ENCODE results near the gene CHST11. TPM values are rescaled to one million over a fixed set of nuclear protein-coding genes. Genes with fewer than 3 reads are reported as not detected.

Gene CHST11
- total and polyA plus RNA-seq, 4 donors: 0.57 to 11.1 (median 3.7) TPM

GRCh38 chr12:104514092-104514810 is 57.5 kb downstream of the CHST11 start:
- H3K4me3 ChIP-seq (ENCODE audit: low read depth in 1 of 3, low read length in 3 of 3): no peak overlapping the region
- DNase-seq (ENCODE audit: low spot score): no peak
- no peaks in the 10 kb centered on the region for H3K4me1 ChIP-seq (ENCODE audit: control insufficient read depth in 4 of 4, insufficient read depth in 4 of 4, low read length in 3 of 4)
- H3K9ac ChIP-seq (ENCODE audit: low read depth in 1 of 2, low read length in 2 of 2): no peak overlapping the region
- 92% methylated on average over 9 of the region's 9 CpGs for WGBS
- no peak overlapping the region for H3K27ac ChIP-seq (ENCODE audit: low read depth in 1 of 2, low read length in 2 of 2)
- H3K36me3 ChIP-seq (ENCODE audit: control insufficient read depth in 4 of 4, insufficient read depth in 3 of 4, low read depth in 1 of 4, low read length in 3 of 4): no peaks in the 10 kb centered on the region
- H3K27me3 ChIP-seq (ENCODE audit: control insufficient read depth in 4 of 4, insufficient read depth in 4 of 4, low read length in 3 of 4): no peaks in the 10 kb centered on the region
- TF ChIP-seq FOXA1 (IDR thresholded peaks at IDR 0.05): no peak
- no peak for TF ChIP-seq MAX (IDR thresholded peaks at IDR 0.05)
- no peak for TF ChIP-seq SP1 (IDR thresholded peaks at IDR 0.05)
- TF ChIP-seq FOXA2 (IDR thresholded peaks at IDR 0.05): no peak
- no peak for TF ChIP-seq ZBTB33 (IDR thresholded peaks at IDR 0.05)
- no peak for TF ChIP-seq ATF3 (IDR thresholded peaks at IDR 0.05)
- no peak for TF ChIP-seq TAF1 (conservative IDR thresholded peaks at IDR 0.05)
- TF ChIP-seq HNF4A (conservative IDR thresholded peaks at IDR 0.05): no peak
- no peak for TF ChIP-seq REST (IDR thresholded peaks at IDR 0.05)
- TF ChIP-seq NR2F2 (IDR thresholded peaks at IDR 0.05): no peak
- no peak for TF ChIP-seq GABPA (IDR thresholded peaks at IDR 0.05 in 1 of 2, conservative IDR thresholded peaks at IDR 0.05 in 1 of 2)
- no peak for TF ChIP-seq HNF4G (IDR thresholded peaks at IDR 0.05)
- TF ChIP-seq RXRA (IDR thresholded peaks at IDR 0.05): no peak
- TF ChIP-seq RAD21 (IDR thresholded peaks at IDR 0.05): no peak
- no peak for TF ChIP-seq EGR1 (IDR thresholded peaks at IDR 0.05; ENCODE audit: low read depth in 2 of 2)
- H3K9me3 ChIP-seq (ENCODE audit: control insufficient read depth in 4 of 4, low read length in 3 of 4): no peaks in the 10 kb centered on the region

- Histone ChIP-seq H3K9me3 (ENCODE audit: control insufficient read depth in 4 of 4, low read length in 3 of 4) (no peaks in the 10 kb centered on the region), H3K27me3 (ENCODE audit: control insufficient read depth in 4 of 4, insufficient read depth in 4 of 4, low read length in 3 of 4) (no peaks in the 10 kb centered on the region), H3K36me3 (ENCODE audit: control insufficient read depth in 4 of 4, insufficient read depth in 3 of 4, low read depth in 1 of 4, low read length in 3 of 4) (no peaks in the 10 kb centered on the region), H3K27ac (ENCODE audit: low read depth in 1 of 2, low read length in 2 of 2) (no peak overlapping the region), H3K9ac (ENCODE audit: low read depth in 1 of 2, low read length in 2 of 2) (no peak overlapping the region), H3K4me1 (ENCODE audit: control insufficient read depth in 4 of 4, insufficient read depth in 4 of 4, low read length in 3 of 4) (no peaks in the 10 kb centered on the region), H3K4me3 (ENCODE audit: low read depth in 1 of 3, low read length in 3 of 3) (no peak overlapping the region)
- DNase-seq (ENCODE audit: low spot score): no peak
- 44% methylated on average over 1 of the region's 1 CpG for WGBS
- TF ChIP-seq ZBTB33 (IDR thresholded peaks at IDR 0.05): no peak
- no peak for TF ChIP-seq FOXA1 (IDR thresholded peaks at IDR 0.05)
- no peak for TF ChIP-seq ATF3 (IDR thresholded peaks at IDR 0.05)
- TF ChIP-seq EGR1 (IDR thresholded peaks at IDR 0.05; ENCODE audit: low read depth in 2 of 2): no peak
- no peak for TF ChIP-seq TAF1 (conservative IDR thresholded peaks at IDR 0.05)
- no peak for TF ChIP-seq GABPA (IDR thresholded peaks at IDR 0.05 in 1 of 2, conservative IDR thresholded peaks at IDR 0.05 in 1 of 2)
- TF ChIP-seq YY1 (IDR thresholded peaks at IDR 0.05): no peak
- TF ChIP-seq REST (IDR thresholded peaks at IDR 0.05): no peak
- no peak for TF ChIP-seq HNF4A (conservative IDR thresholded peaks at IDR 0.05)
- no peak for TF ChIP-seq NR2F2 (IDR thresholded peaks at IDR 0.05)
- TF ChIP-seq FOXA2 (IDR thresholded peaks at IDR 0.05): no peak
- no peak for TF ChIP-seq RAD21 (IDR thresholded peaks at IDR 0.05)
- no peak for TF ChIP-seq SP1 (IDR thresholded peaks at IDR 0.05)
- TF ChIP-seq HNF4G (IDR thresholded peaks at IDR 0.05): no peak
These were observed 59.2 kb downstream of the CHST11 start for GRCh38 chr12:104515899-104516298.

Measured in liver (tissue), 9 donors.